GM19372 (cell line): Measurements from ENCODE around the gene SLCO4A1.
"Not testable (repeated sequence)": the region's sequence is repeated elsewhere in the genome, so short reads cannot be mapped to it uniquely, and the experiment has no call there.

Source experiments
- ATAC-seq: cut with Tn5 transposase; IDR thresholded peaks from one replicate; pipeline ENCODE4 v1.9.1; 2021; ENCODE audit warnings: mild to moderate bottlenecking, low read depth, moderate library complexity; ENCODE audit not compliant: unreplicated experiment

SLCO4A1 gene

GRCh38 chr20:62679978-62680589 is 37.8 kb downstream of the SLCO4A1 start:
- ATAC-seq: no peak

GRCh38 chr20:62682912-62683517 is 40.7 kb downstream of the SLCO4A1 start:
- ATAC-seq: no peak

- ATAC-seq: not testable (repeated sequence)
Measured at GRCh38 chr20:62683660-62684322, 41.5 kb downstream of the SLCO4A1 start.

GRCh38 chr20:62684981-62685380 is 42.7 kb downstream of the SLCO4A1 start:
- ATAC-seq: no peak

- ATAC-seq: no peak
Measured at GRCh38 chr20:62685781-62686555, 43.7 kb downstream of the SLCO4A1 start.

GRCh38 chr20:62686869-62687830 is 44.8 kb downstream of the SLCO4A1 start:
- ATAC-seq: no peak

GRCh38 chr20:62688083-62688482 is 45.8 kb downstream of the SLCO4A1 start:
- ATAC-seq: no peak

- no peak for ATAC-seq
Measured at GRCh38 chr20:62688855-62689460, 46.7 kb downstream of the SLCO4A1 start.

GRCh38 chr20:62689861-62690260 is 47.6 kb downstream of the SLCO4A1 start:
- ATAC-seq: no peak

GRCh38 chr20:62690261-62690820 is 48.0 kb downstream of the SLCO4A1 start:
- ATAC-seq: no peak

- no peak for ATAC-seq
Measured at GRCh38 chr20:62691487-62691886, 49.2 kb downstream of the SLCO4A1 start.

- ATAC-seq: no peak
Measured at GRCh38 chr20:62692176-62692575, 49.9 kb downstream of the SLCO4A1 start.

GRCh38 chr20:62692801-62693523 is 50.7 kb downstream of the SLCO4A1 start:
- ATAC-seq: no peak

GRCh38 chr20:62693524-62693922 is 51.2 kb downstream of the SLCO4A1 start:
- ATAC-seq: no peak

GRCh38 chr20:62694106-62694505 is 51.8 kb downstream of the SLCO4A1 start:
- no peak for ATAC-seq

- no peak for ATAC-seq
Measured at GRCh38 chr20:62694868-62695267, 52.6 kb downstream of the SLCO4A1 start.

GRCh38 chr20:62695448-62696414 is 53.4 kb downstream of the SLCO4A1 start:
- no peak for ATAC-seq
